Measurements from ENCODE around the gene DDX3X. TPM values are rescaled to one million over a fixed set of nuclear protein-coding genes. Genes with fewer than 3 reads are reported as not detected.
A peak's percentile ranks its signal among the peaks of the same experiment; 100 is the strongest.

DDX3X gene
- polyA plus RNA-seq, 1 of the 3 experiments (the other 2 are of a cell fraction), result 30.9 TPM

DNA sequence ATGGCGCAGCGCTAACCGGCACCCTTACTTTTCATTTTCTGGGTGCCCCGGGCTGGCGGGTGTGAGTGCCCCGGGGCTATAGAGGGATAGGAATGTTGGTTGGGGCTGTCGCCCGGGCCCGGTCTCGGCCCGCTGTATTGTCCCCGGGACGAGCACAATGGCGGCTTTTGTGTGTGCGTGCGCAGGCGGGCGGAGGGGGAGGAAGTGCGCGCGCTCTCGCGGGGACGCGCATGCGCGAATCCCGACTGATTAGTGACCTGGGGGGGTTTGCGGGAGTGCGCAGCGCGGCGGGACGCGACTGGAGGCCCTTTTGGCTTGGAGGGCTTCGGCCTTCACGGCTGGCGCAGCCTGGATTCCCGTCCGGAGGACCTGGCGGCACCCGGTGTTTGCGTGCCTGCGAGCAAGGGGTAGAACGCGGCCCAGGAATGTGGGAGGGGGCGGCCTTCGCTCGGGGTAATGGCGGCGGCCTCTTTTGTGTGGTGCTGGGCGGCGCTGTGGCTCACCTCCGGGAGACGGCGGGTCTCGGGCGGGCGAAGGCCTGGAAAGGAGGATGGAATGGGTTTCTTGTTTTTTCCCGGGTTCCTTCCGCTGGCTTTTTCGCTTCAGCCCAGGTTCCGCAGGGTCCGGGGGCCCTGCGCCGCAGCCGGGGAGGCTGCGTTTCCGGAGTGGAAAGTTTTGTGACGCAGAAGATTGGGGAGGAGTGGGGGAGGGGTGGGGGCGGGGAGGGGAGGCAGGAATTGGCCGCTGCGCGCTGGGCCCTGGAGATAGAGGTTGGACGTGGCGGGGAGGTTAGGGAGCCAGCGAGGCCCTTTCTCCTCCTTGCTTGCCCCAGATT lies 618 bp downstream of the DDX3X start (continued):
- TF ChIP-seq USF2 (IDR thresholded peaks at IDR 0.05; ENCODE audit: borderline replicate concordance, low read depth, low read length) (no peak), EP300 (IDR thresholded peaks at IDR 0.05; ENCODE audit: borderline replicate concordance in 1 of 2, low read depth in 1 of 2, low read length in 1 of 2) (0 out of 4 replicates have a peak, but pooled peaks of 1 of the 2 experiments have one; percentile 1), MEF2A (IDR thresholded peaks at IDR 0.05; ENCODE audit: borderline replicate concordance, low read depth) (no peak), GABPA (IDR thresholded peaks at IDR 0.05; ENCODE audit: low read depth) (no peak; the same call in 1 of the 2 replicates), SMC3 (IDR thresholded peaks at IDR 0.05; ENCODE audit: low read depth, low read length) (no peak), ELF1 (IDR thresholded peaks at IDR 0.05) (peak; percentile 8; the same call in 1 of the 2 replicates), TAF1 (IDR thresholded peaks at IDR 0.05; ENCODE audit: borderline replicate concordance, low read depth, low read length) (no peak; the same call in none of the 2 replicates), RXRA (IDR thresholded peaks at IDR 0.05; ENCODE audit: borderline replicate concordance, low read depth) (no peak), IRF3 (IDR thresholded peaks at IDR 0.05; ENCODE audit: low read depth, low read length) (no peak), MAX (IDR thresholded peaks at IDR 0.05; ENCODE audit: low read depth) (no peak; the same call in 1 of the 2 replicates)

DNA sequence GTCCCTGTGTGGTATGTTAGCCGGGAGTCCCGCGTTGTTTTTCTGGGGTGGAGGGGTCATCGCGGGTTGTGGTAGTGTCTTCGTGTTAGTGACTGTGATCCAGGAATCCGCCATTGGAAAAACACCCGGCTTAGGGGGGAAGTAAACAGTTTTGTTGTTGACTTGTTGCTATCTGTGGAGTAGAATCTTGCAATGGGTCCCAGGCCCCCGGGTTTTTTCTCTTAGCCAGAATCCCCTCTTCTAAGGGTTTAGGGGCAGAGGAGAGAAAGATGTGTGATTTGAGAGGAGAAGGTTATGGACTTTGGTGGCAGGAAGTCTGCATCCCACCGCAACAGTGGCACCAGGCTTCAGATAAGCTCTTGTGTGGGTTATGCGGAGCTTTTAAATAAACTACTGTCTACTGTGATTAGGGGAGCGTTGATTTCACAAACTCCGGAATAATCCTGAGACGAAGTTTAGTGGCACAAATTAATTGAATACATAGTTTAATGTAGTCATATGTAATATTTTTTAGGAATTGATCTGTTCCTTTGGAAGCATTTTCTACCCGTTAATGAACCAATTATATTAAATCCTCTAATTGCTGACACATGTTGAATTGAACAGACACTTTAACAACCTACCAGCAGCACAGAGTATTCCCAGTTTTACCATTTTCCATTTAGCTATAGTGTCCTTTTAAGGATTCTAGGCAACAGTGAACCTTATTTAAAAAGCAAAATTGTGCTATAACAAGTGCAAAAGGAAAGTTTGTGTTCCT lies 1.4 kb downstream of the DDX3X start:
- H3K27ac ChIP-seq (ENCODE audit: low read depth in 2 of 2, low read length in 1 of 2), result peak overlapping the region; percentile 97 to 99
- CTCF ChIA-PET, result interaction anchor here (1.3 to 1.6 kb wide), 3 partner anchors 9 to 82 kb away, joined by 3 to 4 read pairs (median 3); no protein-coding TSS in a partner anchor
- H3K4me3 ChIP-seq (ENCODE audit: low read depth in 2 of 2, low read length in 1 of 2), result peak overlapping the region; percentile 99 to 100
- peaks cover 0 to 26% of the 10 kb centered on the region in 2 experiments; a peak in 3 of 4 replicates for H3K4me1 ChIP-seq (ENCODE audit: control insufficient read depth in 1 of 2, insufficient read depth in 2 of 2, low read depth in 1 of 2, low read length in 1 of 2)
- H3K9me3 ChIP-seq, result no peaks in the 10 kb centered on the region
- H3K4me2 ChIP-seq, result peak overlapping the region; percentile 89
- H3K27me3 ChIP-seq (ENCODE audit: insufficient read depth), result no peaks in the 10 kb centered on the region
- peaks cover 64% of the 10 kb centered on the region for H3K79me2 ChIP-seq (ENCODE audit: insufficient read depth)
- DNase-seq, result no peak
- H2AFZ ChIP-seq (ENCODE audit: low read depth), result no peak overlapping the region
- H3K9me2 ChIP-seq, result no peaks in the 10 kb centered on the region
- POLR2A ChIA-PET, result no interaction called here
- H4K20me1 ChIP-seq (ENCODE audit: insufficient read depth), result peaks cover 55% of the 10 kb centered on the region
- H3K9ac ChIP-seq, result peak overlapping the region; percentile 100
- WGBS (ENCODE audit: low lambda C conversion rate), result 1% methylated on average over 15 of the region's 15 CpGs
- peaks cover 28 to 29% of the 10 kb centered on the region in 2 experiments for H3K36me3 ChIP-seq (replicated peaks in 1 of 2; ENCODE audit: control insufficient read depth in 1 of 2, insufficient read depth in 2 of 2, low read length in 1 of 2)
- H3F3A ChIP-seq (replicated peaks; ENCODE audit: insufficient read depth), result peaks cover 15% of the 10 kb centered on the region
- TF ChIP-seq FOXJ3 (CRISPR knock-in tag; IDR thresholded peaks at IDR 0.05), result no peak
- TF ChIP-seq USF2 (IDR thresholded peaks at IDR 0.05; ENCODE audit: borderline replicate concordance, low read depth, low read length), result no peak
- no peak for TF ChIP-seq MXI1 (IDR thresholded peaks at IDR 0.05; ENCODE audit: low read depth, low read length)
- TF ChIP-seq EP300 (IDR thresholded peaks at IDR 0.05; ENCODE audit: borderline replicate concordance in 1 of 2, low read depth in 1 of 2, low read length in 1 of 2), result no peak
- TF ChIP-seq, protein P1, sequence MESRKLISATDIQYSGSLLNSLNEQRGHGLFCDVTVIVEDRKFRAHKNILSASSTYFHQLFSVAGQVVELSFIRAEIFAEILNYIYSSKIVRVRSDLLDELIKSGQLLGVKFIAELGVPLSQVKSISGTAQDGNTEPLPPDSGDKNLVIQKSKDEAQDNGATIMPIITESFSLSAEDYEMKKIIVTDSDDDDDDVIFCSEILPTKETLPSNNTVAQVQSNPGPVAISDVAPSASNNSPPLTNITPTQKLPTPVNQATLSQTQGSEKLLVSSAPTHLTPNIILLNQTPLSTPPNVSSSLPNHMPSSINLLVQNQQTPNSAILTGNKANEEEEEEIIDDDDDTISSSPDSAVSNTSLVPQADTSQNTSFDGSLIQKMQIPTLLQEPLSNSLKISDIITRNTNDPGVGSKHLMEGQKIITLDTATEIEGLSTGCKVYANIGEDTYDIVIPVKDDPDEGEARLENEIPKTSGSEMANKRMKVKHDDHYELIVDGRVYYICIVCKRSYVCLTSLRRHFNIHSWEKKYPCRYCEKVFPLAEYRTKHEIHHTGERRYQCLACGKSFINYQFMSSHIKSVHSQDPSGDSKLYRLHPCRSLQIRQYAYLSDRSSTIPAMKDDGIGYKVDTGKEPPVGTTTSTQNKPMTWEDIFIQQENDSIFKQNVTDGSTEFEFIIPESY (IDR thresholded peaks at IDR 0.05; ENCODE audit: borderline replicate concordance, low read depth), result no peak
- no peak for TF ChIP-seq SMC3 (IDR thresholded peaks at IDR 0.05; ENCODE audit: low read depth, low read length)
- TF ChIP-seq, protein P2, sequence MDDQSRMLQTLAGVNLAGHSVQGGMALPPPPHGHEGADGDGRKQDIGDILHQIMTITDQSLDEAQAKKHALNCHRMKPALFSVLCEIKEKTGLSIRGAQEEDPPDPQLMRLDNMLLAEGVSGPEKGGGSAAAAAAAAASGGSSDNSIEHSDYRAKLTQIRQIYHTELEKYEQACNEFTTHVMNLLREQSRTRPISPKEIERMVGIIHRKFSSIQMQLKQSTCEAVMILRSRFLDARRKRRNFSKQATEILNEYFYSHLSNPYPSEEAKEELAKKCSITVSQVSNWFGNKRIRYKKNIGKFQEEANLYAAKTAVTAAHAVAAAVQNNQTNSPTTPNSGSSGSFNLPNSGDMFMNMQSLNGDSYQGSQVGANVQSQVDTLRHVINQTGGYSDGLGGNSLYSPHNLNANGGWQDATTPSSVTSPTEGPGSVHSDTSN (IDR thresholded peaks at IDR 0.05), result no peak
- no peak for TF ChIP-seq GATA2 (CRISPR knock-in tag; IDR thresholded peaks at IDR 0.05)
- TF ChIP-seq, protein P3, sequence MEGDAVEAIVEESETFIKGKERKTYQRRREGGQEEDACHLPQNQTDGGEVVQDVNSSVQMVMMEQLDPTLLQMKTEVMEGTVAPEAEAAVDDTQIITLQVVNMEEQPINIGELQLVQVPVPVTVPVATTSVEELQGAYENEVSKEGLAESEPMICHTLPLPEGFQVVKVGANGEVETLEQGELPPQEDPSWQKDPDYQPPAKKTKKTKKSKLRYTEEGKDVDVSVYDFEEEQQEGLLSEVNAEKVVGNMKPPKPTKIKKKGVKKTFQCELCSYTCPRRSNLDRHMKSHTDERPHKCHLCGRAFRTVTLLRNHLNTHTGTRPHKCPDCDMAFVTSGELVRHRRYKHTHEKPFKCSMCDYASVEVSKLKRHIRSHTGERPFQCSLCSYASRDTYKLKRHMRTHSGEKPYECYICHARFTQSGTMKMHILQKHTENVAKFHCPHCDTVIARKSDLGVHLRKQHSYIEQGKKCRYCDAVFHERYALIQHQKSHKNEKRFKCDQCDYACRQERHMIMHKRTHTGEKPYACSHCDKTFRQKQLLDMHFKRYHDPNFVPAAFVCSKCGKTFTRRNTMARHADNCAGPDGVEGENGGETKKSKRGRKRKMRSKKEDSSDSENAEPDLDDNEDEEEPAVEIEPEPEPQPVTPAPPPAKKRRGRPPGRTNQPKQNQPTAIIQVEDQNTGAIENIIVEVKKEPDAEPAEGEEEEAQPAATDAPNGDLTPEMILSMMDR (IDR thresholded peaks at IDR 0.05), result no peak
- TF ChIP-seq YY1 (IDR thresholded peaks at IDR 0.05; ENCODE audit: low read depth), result no peak
- TF ChIP-seq SIN3A (IDR thresholded peaks at IDR 0.05; ENCODE audit: borderline replicate concordance, low read depth, low read length), result no peak
